Panc1 (cell line): Measurements from ENCODE around the gene ZC3H7A. TPM values are rescaled to one million over a fixed set of nuclear protein-coding genes. Genes with fewer than 3 reads are reported as not detected.

Source experiments
- ATAC-seq: fragments of 200-7000 bp; cut with Tn5 transposase; 2 replicates; pipeline ENCODE4 v1.9.1; 2020; ENCODE audit warnings: mild to moderate bottlenecking, moderate library complexity
- BruUV-seq: library from RNA; stranded (reverse); fragments of 400-500 nt; replicated peaks from 2 replicates; lab custom pipeline; 2021; lab: Mats Ljungman, UMichigan
- CTCF ChIA-PET: fragments of 300-600 bp; sonication (Branson Sonifier 250); formaldehyde crosslinking; loops from one replicate; lab custom pipeline; 2022; ENCODE audit warnings: antibody characterized with exemption; lab: Charles Lee
- POLR2A ChIA-PET: fragments of 300-600 bp; sonication (Branson Sonifier 250); formaldehyde crosslinking; loops from one replicate; lab custom pipeline; 2022; ENCODE audit warnings: antibody characterized with exemption; lab: Charles Lee
- DNase-seq: peaks from one replicate; pipeline ENCODE4 v3.0.0-alpha.2; 2010; ENCODE audit warnings: low read depth, low spot score
- H3K27ac ChIP-seq: 2 replicates; pipeline ENCODE4 v1.5.1; 2011; ENCODE audit warnings: mild to moderate bottlenecking, low read length, inconsistent platforms
- H3K27me3 ChIP-seq: fragments of 200-500 bp; sonication (Bioruptor generic); 2 replicates; pipeline ENCODE4 v1.6.0; 2014; ENCODE audit warnings: low read length, inconsistent platforms; ENCODE audit not compliant: control insufficient read depth, insufficient read depth
- H3K36me3 ChIP-seq: fragments of 200-500 bp; sonication (Bioruptor generic); 2 replicates; pipeline ENCODE4 v1.5.1; 2014; ENCODE audit warnings: inconsistent platforms, mild to moderate bottlenecking, low read length, moderate library complexity; ENCODE audit not compliant: control insufficient read depth, insufficient read depth
- H3K4me1 ChIP-seq: 2 replicates; pipeline ENCODE4 v1.5.1; 2011; ENCODE audit warnings: inconsistent platforms, mild to moderate bottlenecking, low read length, moderate library complexity; ENCODE audit not compliant: control insufficient read depth, insufficient read depth
- H3K4me3 ChIP-seq, 2 experiments: 2 replicates each; pipeline ENCODE4 v1.5.1; 2011 to 2012; ENCODE audit warnings: low read depth in 2 of 2, low read length in 2 of 2, mild to moderate bottlenecking in 2 of 2, inconsistent platforms in 1 of 2, moderate library complexity in 1 of 2
- H3K9me3 ChIP-seq: fragments of 200-500 bp; sonication (Bioruptor generic); 2 replicates; pipeline ENCODE4 v1.5.1; 2014; ENCODE audit warnings: low read depth, mild to moderate bottlenecking, inconsistent platforms, low read length, moderate library complexity; ENCODE audit not compliant: control insufficient read depth, insufficient read depth
- CTCF ChIP-seq: fragments of 450-650 bp; IDR thresholded peaks from 2 replicates; pipeline ENCODE4 v1.5.1; 2017; ENCODE audit warnings: mild to moderate bottlenecking
- POLR2AphosphoS5 ChIP-seq: IDR thresholded peaks from 2 replicates; pipeline ENCODE4 v1.6.1; 2012; ENCODE audit warnings: mild to moderate bottlenecking, low read depth, low read length, moderate library complexity
- REST ChIP-seq, 2 experiments: IDR thresholded peaks; 2 replicates each; pipeline ENCODE4 v1.6.1; 2011 to 2012; ENCODE audit warnings: low read depth in 2 of 2, control low read depth in 1 of 2, low read length in 1 of 2, mild to moderate bottlenecking in 1 of 2, moderate library complexity in 1 of 2; ENCODE audit not compliant: insufficient read depth in 1 of 2
- SIN3A ChIP-seq: IDR thresholded peaks from 2 replicates; pipeline ENCODE4 v1.6.1; 2012; ENCODE audit warnings: low read depth, mild to moderate bottlenecking, low read length, moderate library complexity, borderline replicate concordance; ENCODE audit not compliant: insufficient read depth
- TCF7L2 ChIP-seq: IDR thresholded peaks from 2 replicates; pipeline ENCODE4 v1.6.1; 2011; ENCODE audit warnings: mild to moderate bottlenecking, low read depth, low read length, inconsistent platforms
- in situ Hi-C: cut with HindIII; loops from 2 replicates; pipeline ENCODE4 v1.10.0; 2016; ENCODE audit warnings: low sequenced_read_pairs, low pct_unique_long_range_greater_than_20kb
- intact Hi-C: fragments of 100-400 bp; cut with micrococcal nuclease; formaldehyde crosslinking; loops from one replicate; pipeline ENCODE4 v1.10.0; 2022; ENCODE audit not compliant: unreplicated experiment
- total RNA-seq: library from RNA; stranded (reverse); gene quantifications from one replicate; pipeline ENCODE4 v1.2.1, GENCODE V29; 2021; ENCODE audit not compliant: unreplicated experiment

The ZC3H7A gene
- total RNA-seq, 1 experiment from 2014 or later, result 52.3 TPM

- TF ChIP-seq POLR2AphosphoS5, result no peak
- TF ChIP-seq REST (IDR thresholded peaks at IDR 0.05; ENCODE audit: insufficient read depth in 1 of 2, low read depth in 2 of 2, low read length in 1 of 2), result no peak
- no peak for TF ChIP-seq CTCF
- no peak for TF ChIP-seq TCF7L2
- no peak for TF ChIP-seq SIN3A
- peaks cover 41% of the 10 kb centered on the region for H3K36me3 ChIP-seq
- no TSS peak for BruUV-seq
- no peaks in the 10 kb centered on the region for H3K4me1 ChIP-seq
- no peak overlapping the region for H3K4me3 ChIP-seq
- CTCF ChIA-PET, result no interaction called here
- no peaks in the 10 kb centered on the region for H3K9me3 ChIP-seq
- POLR2A ChIA-PET, result no interaction called here
- H3K27ac ChIP-seq, result no peak overlapping the region
- no peak for ATAC-seq
- intact Hi-C loops, result no loop called here
- in situ Hi-C loops, result no loop called here
- no peaks in the 10 kb centered on the region for H3K27me3 ChIP-seq
- DNase-seq, result no peak
These were observed 22.9 kb downstream of the ZC3H7A start for GRCh38 chr16:11774065-11774626.

- TF ChIP-seq SIN3A, result no peak
- TF ChIP-seq REST (IDR thresholded peaks at IDR 0.05; ENCODE audit: insufficient read depth in 1 of 2, low read depth in 2 of 2, low read length in 1 of 2), result no peak
- no peak for TF ChIP-seq TCF7L2
- no peak for TF ChIP-seq POLR2AphosphoS5
- TF ChIP-seq CTCF, result no peak
These were observed 28.2 kb downstream of the ZC3H7A start for GRCh38 chr16:11768849-11769248.

More at GRCh38 chr16:11768849-11769248, 28.2 kb downstream of the ZC3H7A start:
- Histone ChIP-seq H3K27ac (no peak overlapping the region), H3K4me1 (no peaks in the 10 kb centered on the region), H3K27me3 (no peaks in the 10 kb centered on the region), H3K9me3 (no peaks in the 10 kb centered on the region), H3K4me3 (no peak overlapping the region), H3K36me3 (peaks cover 41% of the 10 kb centered on the region)
- ChIA-PET CTCF (no interaction called here), POLR2A (no interaction called here)
- no peak for DNase-seq
- in situ Hi-C loops (no loop called here), intact Hi-C loops (no loop called here)
- BruUV-seq, result TSS peak; percentile 43
- no peak for ATAC-seq
